SHP77 treated with DMSO at 0.1 percent for 48 hours (cell line): ENCODE results near the gene ZFP62.

Experiments used
- DNase-seq: peaks from one replicate; lab custom pipeline; 2025; lab: John Stamatoyannopoulos, UW

Gene ZFP62

DNA sequence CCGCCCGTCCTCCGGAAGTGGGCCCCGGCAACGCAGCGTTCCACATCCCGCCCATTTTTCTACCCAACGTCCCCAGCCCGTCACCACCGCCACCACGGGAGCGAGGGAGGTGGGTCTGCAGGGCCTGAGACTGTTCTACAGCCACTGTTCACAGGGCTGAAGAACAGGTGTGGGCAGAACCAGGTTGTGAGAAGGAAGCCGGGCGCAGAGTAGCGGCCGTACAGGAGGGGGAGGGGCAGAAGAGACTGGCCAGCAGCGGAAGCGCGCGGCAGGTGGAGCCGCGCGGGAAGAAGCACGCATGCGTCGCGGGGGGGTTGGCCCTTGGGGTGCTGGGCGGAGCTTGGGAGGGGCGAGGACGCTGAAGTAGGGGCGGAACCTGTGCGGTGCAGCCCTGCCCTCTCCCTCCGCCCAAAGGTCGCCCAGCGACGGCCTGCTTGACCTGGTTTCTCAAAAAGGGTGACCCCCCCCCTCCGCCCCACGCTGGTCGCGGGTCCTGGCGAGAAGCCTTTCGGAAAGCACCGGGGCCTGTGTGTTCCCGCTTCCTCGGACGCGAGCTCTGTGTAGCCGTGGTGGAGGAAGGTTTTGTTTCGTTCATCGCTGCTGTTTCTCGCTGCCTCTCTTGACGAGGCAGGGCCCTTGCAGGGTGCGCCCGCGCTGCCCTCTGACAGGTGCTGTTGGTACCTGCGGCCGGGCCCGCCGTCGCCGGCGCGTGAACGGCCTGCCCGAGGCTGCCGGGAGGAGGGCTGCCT is 50.7 kb downstream of the ZFP62 start:
- DNase-seq: peak; percentile 71

GRCh38 chr5:180809403-180810209 is 51.5 kb downstream of the ZFP62 start:
- DNase-seq: peak; percentile 59

GRCh38 chr5:180808461-180809000 is 52.5 kb downstream of the ZFP62 start:
- DNase-seq: no peak

DNA sequence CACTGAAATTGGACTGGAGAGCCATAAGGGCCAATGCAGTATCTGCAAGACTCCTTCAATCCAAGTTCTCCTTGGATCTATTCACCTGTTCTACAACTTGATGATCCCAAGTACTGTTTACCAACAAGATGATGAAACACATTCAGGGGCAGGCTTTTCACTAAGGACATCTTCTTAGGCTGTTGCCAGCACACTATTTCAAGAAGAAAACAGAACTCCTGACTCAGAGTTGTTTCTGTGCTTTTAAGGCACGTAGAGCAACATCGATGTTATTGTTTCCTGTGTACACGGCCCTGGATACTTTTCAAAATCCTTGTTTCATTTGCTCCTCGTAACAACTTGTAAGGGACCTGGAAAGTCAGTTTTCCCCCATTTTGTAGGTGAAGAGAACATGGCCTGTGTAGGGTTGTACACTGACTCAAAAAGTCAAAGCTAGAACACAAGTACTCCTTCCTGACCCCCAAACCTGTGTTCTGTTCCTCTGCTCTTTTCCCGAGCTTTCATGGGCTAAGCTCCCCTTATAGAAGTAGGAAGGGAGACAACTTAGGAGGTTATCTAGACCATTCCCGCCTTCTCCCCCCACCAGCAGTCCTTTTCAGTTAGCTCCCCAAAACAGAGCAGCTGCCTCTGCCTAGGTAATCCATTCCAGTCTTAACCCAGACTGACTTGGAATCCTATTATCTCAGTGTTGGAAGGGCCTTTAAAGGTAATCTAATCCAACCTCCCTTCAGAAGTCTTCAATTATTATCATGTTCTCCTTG is 53.2 kb downstream of the ZFP62 start:
- no peak for DNase-seq

- DNase-seq: no peak
These were observed 54.0 kb downstream of the ZFP62 start for GRCh38 chr5:180807046-180807445.

DNA sequence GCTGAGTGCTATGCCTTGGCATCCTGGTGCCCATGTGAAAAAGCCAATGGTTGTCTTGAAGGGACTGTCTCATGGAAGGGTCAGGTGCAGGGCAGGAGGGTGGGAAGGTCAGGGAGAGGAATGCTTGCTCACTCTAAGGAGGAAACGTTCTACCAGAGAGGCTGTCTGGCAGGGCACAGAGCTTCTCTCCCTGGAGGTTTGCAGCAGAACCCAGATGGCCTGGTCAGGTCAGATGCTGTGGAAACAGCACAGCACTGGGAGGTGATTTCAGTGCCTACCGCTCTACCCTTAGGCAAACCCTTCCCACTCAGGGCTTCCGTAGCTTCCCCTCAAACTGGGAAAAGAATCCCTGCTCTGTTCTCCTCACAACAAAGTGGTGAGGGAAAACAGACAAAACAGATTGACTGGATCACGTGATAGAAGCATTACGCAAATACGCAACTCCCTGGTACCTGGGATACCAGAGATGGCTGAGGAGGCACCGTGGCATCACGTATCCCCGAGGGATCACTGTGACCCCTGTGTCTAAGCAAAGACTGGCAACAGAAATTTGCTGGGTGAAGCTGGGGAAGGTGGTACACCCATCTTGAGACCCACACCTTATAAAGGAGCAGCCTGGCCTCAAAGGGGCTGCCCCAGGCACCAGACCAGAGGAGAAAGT is 54.6 kb downstream of the ZFP62 start:
- DNase-seq: no peak

DNA sequence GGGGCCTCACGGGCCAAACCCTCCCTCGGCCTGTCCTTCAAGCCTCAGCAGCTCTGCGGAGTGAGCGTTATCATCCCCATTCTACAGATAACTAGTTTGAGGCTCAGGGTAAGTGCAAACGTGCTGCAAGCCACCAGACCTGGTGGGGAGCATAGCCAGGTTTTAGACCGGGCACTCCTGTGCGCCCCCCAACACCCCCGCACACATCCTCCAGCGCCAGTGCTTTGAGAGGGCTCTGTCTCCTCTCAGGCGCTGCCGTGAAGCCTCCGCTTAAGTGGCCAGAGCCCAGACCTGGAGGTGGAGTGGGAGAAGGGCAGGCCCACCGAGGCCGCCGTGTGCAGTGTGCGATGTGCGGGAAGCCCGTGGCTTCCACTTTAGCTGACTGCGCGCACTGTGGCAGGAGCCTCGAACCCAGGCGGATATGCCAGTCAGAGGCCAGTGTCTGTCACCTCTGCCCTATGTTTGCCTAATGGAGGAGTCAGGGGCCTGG is 56.9 kb downstream of the ZFP62 start:
- DNase-seq: no peak

GRCh38 chr5:180803181-180804128 is 57.6 kb downstream of the ZFP62 start:
- DNase-seq: no peak

- no peak for DNase-seq
These were observed 58.5 kb downstream of the ZFP62 start, which contains the start of gene MGAT1 for GRCh38 chr5:180802325-180803180. Gene MGAT1 (minus strand): TSS chr5:180802806. CDS start chr5:180792971, 9,835 bp downstream.

GRCh38 chr5:180801596-180802324 is 59.3 kb downstream of the ZFP62 start:
- no peak for DNase-seq

- DNase-seq: no peak
These were observed 60.9 kb downstream of the ZFP62 start for GRCh38 chr5:180799902-180800801.

DNA sequence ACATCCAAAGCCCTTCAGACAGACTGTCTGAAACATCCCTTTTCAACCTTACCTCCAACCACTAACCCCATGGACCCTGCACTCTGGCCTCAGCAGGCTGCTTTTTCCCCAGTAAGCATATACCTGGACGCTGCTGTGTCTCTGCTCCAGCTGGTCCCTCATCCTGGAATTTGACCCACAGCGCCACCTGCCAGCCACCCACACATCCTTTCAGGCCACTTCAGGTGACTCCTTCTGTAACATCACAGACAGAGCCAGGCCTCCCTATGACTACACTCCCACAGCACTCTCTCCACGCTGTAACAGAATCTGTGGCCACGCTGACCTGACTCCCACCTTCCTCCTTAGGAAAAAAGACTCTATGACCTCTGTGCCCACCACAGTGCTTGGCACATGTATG is 61.9 kb downstream of the ZFP62 start:
- DNase-seq: peak; percentile 22

GRCh38 chr5:180798193-180798592 is 62.9 kb downstream of the ZFP62 start:
- no peak for DNase-seq
